H9 (cell line): ENCODE results near the gene FBLN1. TPM values are rescaled to one million over a fixed set of nuclear protein-coding genes. Genes with fewer than 3 reads are reported as not detected.

Experiments
- DNase-seq: peaks from one replicate; pipeline ENCODE4 v3.0.0-alpha.2; 2017
- H2AFZ ChIP-seq: one replicate; pipeline ENCODE4 v1.6.1; 2013; ENCODE audit warnings: mild to moderate bottlenecking, low read length, control low read depth, moderate library complexity
- H2AK5ac ChIP-seq: 2 replicates; pipeline ENCODE4 v1.6.1; 2013; ENCODE audit warnings: low read length, control low read depth, mixed read lengths; ENCODE audit not compliant: insufficient read length
- H2BK120ac ChIP-seq: one replicate; pipeline ENCODE4 v1.6.1; 2013; ENCODE audit warnings: low read depth, mild to moderate bottlenecking, low read length, control low read depth, inconsistent platforms; ENCODE audit not compliant: poor library complexity, severe bottlenecking
- H2BK12ac ChIP-seq: 2 replicates; pipeline ENCODE4 v1.6.1; 2013; ENCODE audit warnings: low read length, control low read depth, mixed read lengths, low read depth; ENCODE audit not compliant: insufficient read length
- H2BK15ac ChIP-seq: 2 replicates; pipeline ENCODE4 v1.6.1; 2013; ENCODE audit warnings: low read depth, low read length, control low read depth
- H2BK20ac ChIP-seq: one replicate; pipeline ENCODE4 v1.6.1; 2013; ENCODE audit warnings: low read depth, mild to moderate bottlenecking, low read length, control low read depth, inconsistent platforms; ENCODE audit not compliant: poor library complexity, severe bottlenecking
- H2BK5ac ChIP-seq: 2 replicates; pipeline ENCODE4 v1.6.1; 2013; ENCODE audit warnings: low read length, control low read depth, mixed read lengths; ENCODE audit not compliant: insufficient read length
- H3K14ac ChIP-seq: 2 replicates; pipeline ENCODE4 v1.6.1; 2013; ENCODE audit warnings: low read length, control low read depth; ENCODE audit not compliant: insufficient read depth
- H3K18ac ChIP-seq: 2 replicates; pipeline ENCODE4 v1.6.1; 2013; ENCODE audit warnings: low read depth, mild to moderate bottlenecking, mixed read lengths, low read length, control low read depth; ENCODE audit not compliant: insufficient read length
- H3K23ac ChIP-seq: 2 replicates; pipeline ENCODE4 v1.6.1; 2013; ENCODE audit warnings: low read length, control low read depth, mixed read lengths, low read depth; ENCODE audit not compliant: insufficient read length
- H3K23me2 ChIP-seq: 2 replicates; pipeline ENCODE4 v1.6.1; 2013; ENCODE audit warnings: low read depth, mild to moderate bottlenecking, mixed read lengths, low read length, control low read depth; ENCODE audit not compliant: insufficient read length, poor library complexity, severe bottlenecking
- H3K27ac ChIP-seq: 2 replicates; pipeline ENCODE4 v1.5.1; 2013; ENCODE audit warnings: low read length, control low read depth, mixed read lengths, low read depth; ENCODE audit not compliant: insufficient read length
- H3K27me3 ChIP-seq: 2 replicates; pipeline ENCODE4 v1.6.1; 2013; ENCODE audit warnings: low read length, control low read depth, inconsistent platforms; ENCODE audit not compliant: insufficient read depth
- H3K4ac ChIP-seq: 2 replicates; pipeline ENCODE4 v1.6.1; 2013; ENCODE audit warnings: low read depth, mild to moderate bottlenecking, control low read depth, inconsistent platforms, low read length, moderate library complexity
- H3K4me1 ChIP-seq: 2 replicates; pipeline ENCODE4 v1.6.1; 2013; ENCODE audit warnings: low read length, control low read depth, inconsistent platforms; ENCODE audit not compliant: insufficient read depth
- H3K4me2 ChIP-seq: 2 replicates; pipeline ENCODE4 v1.6.1; 2013; ENCODE audit warnings: low read length, control low read depth, mixed read lengths; ENCODE audit not compliant: insufficient read length, insufficient read depth
- H3K56ac ChIP-seq: 2 replicates; pipeline ENCODE4 v1.6.1; 2013; ENCODE audit warnings: low read depth, mild to moderate bottlenecking, mixed read lengths, low read length, control low read depth; ENCODE audit not compliant: insufficient read length
- H3K79me1 ChIP-seq: 2 replicates; pipeline ENCODE4 v1.6.1; 2013; ENCODE audit warnings: low read depth, mild to moderate bottlenecking, moderate library complexity, low read length, control low read depth, inconsistent platforms; ENCODE audit not compliant: insufficient read depth, poor library complexity, severe bottlenecking
- H3K79me2 ChIP-seq: 2 replicates; pipeline ENCODE4 v1.6.1; 2013; ENCODE audit warnings: low read length, control low read depth, inconsistent platforms; ENCODE audit not compliant: insufficient read depth
- H3K9ac ChIP-seq: 2 replicates; pipeline ENCODE4 v1.6.1; 2013; ENCODE audit warnings: low read length, control low read depth, mixed read lengths; ENCODE audit not compliant: insufficient read length; ENCODE audit errors: extremely low read depth
- H3K9me3 ChIP-seq: one replicate; pipeline ENCODE4 v1.6.1; 2013; ENCODE audit warnings: low read depth, low read length, inconsistent platforms; ENCODE audit not compliant: control insufficient read depth
- H3T11ph ChIP-seq: one replicate; pipeline ENCODE4 v1.6.1; 2013; ENCODE audit warnings: mild to moderate bottlenecking, low read length, control low read depth, inconsistent platforms
- H4K20me1 ChIP-seq: one replicate; pipeline ENCODE4 v1.6.1; 2013; ENCODE audit not compliant: control insufficient read depth, insufficient read length, insufficient read depth
- H4K5ac ChIP-seq: 2 replicates; pipeline ENCODE4 v1.6.1; 2013; ENCODE audit warnings: low read depth, mild to moderate bottlenecking, mixed read lengths, low read length, control low read depth; ENCODE audit not compliant: insufficient read length
- H4K8ac ChIP-seq: replicated peaks from 2 replicates; pipeline ENCODE4 v1.6.1; 2013; ENCODE audit warnings: low read length, control low read depth, mixed read lengths, low read depth; ENCODE audit not compliant: insufficient read length
- H4K91ac ChIP-seq: 2 replicates; pipeline ENCODE4 v1.6.1; 2013; ENCODE audit warnings: low read depth, mild to moderate bottlenecking, moderate library complexity, mixed read lengths, low read length, control low read depth; ENCODE audit not compliant: insufficient read length
- H3K27ac Mint-ChIP-seq, 3 experiments: 2 replicates in 2 of 3; 3 replicates in 1 of 3; pipeline ENCODE4 v1.8.0; 2020 to 2021; ENCODE audit warnings: mixed read lengths in 3 of 3, mild to moderate bottlenecking in 1 of 3, moderate library complexity in 1 of 3
- H3K27me3 Mint-ChIP-seq: 2 replicates; pipeline ENCODE4 v1.8.0; 2021; ENCODE audit warnings: low read depth, mild to moderate bottlenecking, moderate library complexity, mixed read lengths
- H3K36me3 Mint-ChIP-seq, 3 experiments: 2 replicates in 2 of 3; 3 replicates in 1 of 3; pipeline ENCODE4 v1.8.0; 2020 to 2021; ENCODE audit warnings: low read depth in 3 of 3, mixed read lengths in 3 of 3; ENCODE audit not compliant: insufficient read depth in 1 of 3
- H3K4me1 Mint-ChIP-seq, 2 experiments: 2 replicates each; pipeline ENCODE4 v1.8.0; 2020; ENCODE audit warnings: mixed read lengths in 2 of 2
- H3K4me3 Mint-ChIP-seq, 2 experiments: 2 replicates in 1 of 2; 3 replicates in 1 of 2; pipeline ENCODE4 v1.8.0; 2020 to 2021; ENCODE audit warnings: mild to moderate bottlenecking in 2 of 2, mixed read lengths in 2 of 2, moderate library complexity in 1 of 2
- H3K9me3 Mint-ChIP-seq, 2 experiments: 2 replicates in 1 of 2; 3 replicates in 1 of 2; pipeline ENCODE4 v1.8.0; 2020; ENCODE audit warnings: mild to moderate bottlenecking in 2 of 2, mixed read lengths in 2 of 2, moderate library complexity in 1 of 2
- CTCF ChIP-seq: fragments of 200-600 bp; sonication (generic); conservative IDR thresholded peaks from 3 replicates; pipeline ENCODE4 v1.8.0; 2021; ENCODE audit warnings: antibody characterized with exemption, mild to moderate bottlenecking
- WGBS: extraction: QIAGEN DNeasy Blood & Tissue Kit; methylation state at CpG from one replicate; pipeline ENCODE4 v1.1.7; 2013; ENCODE audit warnings: missing lambda C conversion rate, low lambda C conversion rate, mixed read lengths; ENCODE audit not compliant: insufficient read length; ENCODE audit errors: extremely low coverage; 5-methylcytosine and 5-hydroxymethylcytosine counted together
- total RNA-seq: library from RNA; stranded (reverse); gene quantifications from 2 replicates; pipeline ENCODE4 v1.2.1, GENCODE V29; 2021

FBLN1 gene
- total RNA-seq, 1 experiment from 2014 or later: 140 TPM

- no peak overlapping the region for H3K18ac ChIP-seq
- no peak overlapping the region for H3K4ac ChIP-seq
- H3K79me1 ChIP-seq: no peaks in the 10 kb centered on the region
- H2BK5ac ChIP-seq: no peak overlapping the region
- no peaks in the 10 kb centered on the region for H3K27me3 ChIP-seq
- H2BK12ac ChIP-seq: no peak overlapping the region
- no peaks in the 10 kb centered on the region for H3K27me3 Mint-ChIP-seq
- no peak overlapping the region for H4K5ac ChIP-seq
- no peak overlapping the region for H2AFZ ChIP-seq
- no peaks in the 10 kb centered on the region for H3K9me3 Mint-ChIP-seq
- no peaks in the 10 kb centered on the region for H3K23me2 ChIP-seq
- no peak overlapping the region for H4K91ac ChIP-seq
- H3K9me3 ChIP-seq: no peaks in the 10 kb centered on the region
- no peak overlapping the region for H3K9ac ChIP-seq
- H3K27ac Mint-ChIP-seq: peak overlapping the region; percentile 8 to 85 (median 32); a peak in 3 of 7 replicates
- H3K4me3 Mint-ChIP-seq: no peak overlapping the region
- WGBS: no CpG with 5 or more reads among the region's 7 CpGs
- no peak for TF ChIP-seq CTCF
- H2BK15ac ChIP-seq: no peak overlapping the region
- peaks cover 4 to 10% of the 10 kb centered on the region in 2 experiments for H3K4me1 Mint-ChIP-seq
- no peaks in the 10 kb centered on the region for H4K20me1 ChIP-seq
- no peak overlapping the region for H3T11ph ChIP-seq
- H3K4me1 ChIP-seq: no peaks in the 10 kb centered on the region
- DNase-seq: no peak
- H3K27ac ChIP-seq: no peak overlapping the region
- no peak overlapping the region for H3K14ac ChIP-seq
- no peak overlapping the region for H2AK5ac ChIP-seq
- H3K79me2 ChIP-seq: no peaks in the 10 kb centered on the region
- H3K36me3 Mint-ChIP-seq: peaks cover 28 to 71% (median 54%) of the 10 kb centered on the region in 3 experiments
- H3K4me2 ChIP-seq: no peak overlapping the region
- no peak overlapping the region for H4K8ac ChIP-seq
- H2BK20ac ChIP-seq: no peak overlapping the region
- no peak overlapping the region for H3K56ac ChIP-seq
- no peak overlapping the region for H3K23ac ChIP-seq
- H2BK120ac ChIP-seq: no peak overlapping the region
These were observed 38.8 kb downstream of the FBLN1 start for GRCh38 chr22:45541382-45541979.
